K562 (cell line): ENCODE results near the gene DPM1. TPM values are rescaled to one million over a fixed set of nuclear protein-coding genes. Genes with fewer than 3 reads are reported as not detected.

ENCODE experiments used
- ATAC-seq: fragments of 200-7000 bp; cut with Tn5 transposase; 3 replicates; pipeline ENCODE4 v1.9.1; 2020; ENCODE audit warnings: moderate library complexity
- BruUV-seq: library from RNA; stranded (reverse); fragments of 400-500 nt; replicated peaks from 2 replicates; lab custom pipeline; 2021; lab: Mats Ljungman, UMichigan
- CTCF ChIA-PET: fragments of 300-600 bp; formaldehyde crosslinking; extraction: SDS; loops from one replicate; lab custom pipeline; 2021; ENCODE audit warnings: low intra/inter-chr PET ratio; lab: Yijun Ruan, JAX
- POLR2A ChIA-PET: fragments of 300-600, 350-650 bp; sonication (Branson Sonifier 250); formaldehyde crosslinking; extraction: SDS; loops from one replicate; lab custom pipeline; 2021; ENCODE audit warnings: antibody characterized with exemption, inconsistent platforms; lab: Yijun Ruan, JAX
- DNase-seq, 4 experiments: peaks; one replicate each; pipeline versions ENCODE4 v3.0.0 to v3.0.0-alpha.2; 2011 to 2018; ENCODE audit warnings: low spot score in 3 of 4, mixed read lengths in 3 of 4; ENCODE audit errors: extremely low read depth in 1 of 4
- FAIRE-seq: peaks from 2 replicates; lab custom pipeline; 2011; peaks lifted over from hg19 to GRCh38; lab: Jason Lieb, UNC
- H2AFZ ChIP-seq: 2 replicates; pipeline ENCODE4 v1.6.0; 2011; ENCODE audit warnings: low read depth, low read length, control low read depth, inconsistent platforms
- H3K27ac ChIP-seq: fragments of 200-600 bp; 3 replicates; pipeline ENCODE4 v1.8.0; 2011; ENCODE audit warnings: low read depth, mild to moderate bottlenecking, control low read depth, inconsistent platforms, low read length, moderate library complexity, mixed read lengths; ENCODE audit errors: extremely low read depth
- H3K27me3 ChIP-seq, 2 experiments: fragments of 300-600 bp in 1 of 2; 2 replicates in 1 of 2; 3 replicates in 1 of 2; pipeline versions ENCODE4 v1.6.0 to v1.8.0; 2011; ENCODE audit warnings: inconsistent platforms in 2 of 2, low read length in 2 of 2, mild to moderate bottlenecking in 1 of 2, mixed read lengths in 1 of 2, moderate library complexity in 1 of 2; ENCODE audit not compliant: control insufficient read depth in 2 of 2, insufficient read depth in 2 of 2
- H3K36me3 ChIP-seq: fragments of 300-600 bp; 3 replicates; pipeline ENCODE4 v1.8.0; 2011; ENCODE audit warnings: mild to moderate bottlenecking, low read length, inconsistent platforms; ENCODE audit not compliant: control insufficient read depth, insufficient read depth
- H3K4me1 ChIP-seq, 2 experiments: fragments of 200-600 bp in 1 of 2; replicated peaks in 1 of 2; 2 replicates in 1 of 2; 3 replicates in 1 of 2; pipeline versions ENCODE4 v1.5.1 to v1.8.0; 2011; ENCODE audit warnings: inconsistent platforms in 2 of 2, low read length in 2 of 2, mild to moderate bottlenecking in 1 of 2, mixed read lengths in 1 of 2, moderate library complexity in 1 of 2; ENCODE audit not compliant: control insufficient read depth in 2 of 2, insufficient read depth in 2 of 2
- H3K4me2 ChIP-seq: 2 replicates; pipeline ENCODE4 v1.6.1; 2011; ENCODE audit warnings: low read length, control low read depth, inconsistent platforms, mixed read lengths; ENCODE audit not compliant: insufficient read depth
- H3K4me3 ChIP-seq: fragments of 200-600 bp; sonication (generic), shearing (Covaris generic); 2 replicates; pipeline ENCODE4 v1.5.1; 2016; ENCODE audit warnings: control low read depth, inconsistent platforms
- H3K79me2 ChIP-seq: fragments of 200-600 bp; 3 replicates; pipeline ENCODE4 v1.8.0; 2011; ENCODE audit warnings: low read length, inconsistent platforms; ENCODE audit not compliant: control insufficient read depth, insufficient read depth
- H3K9ac ChIP-seq, 2 experiments: 2 replicates each; pipeline versions ENCODE4 v1.6.0 to v1.6.1; 2011; ENCODE audit warnings: low read depth in 2 of 2, low read length in 2 of 2, control low read depth in 1 of 2, inconsistent platforms in 1 of 2, mild to moderate bottlenecking in 1 of 2, mixed read lengths in 1 of 2; ENCODE audit not compliant: insufficient read depth in 1 of 2
- H3K9me1 ChIP-seq: one replicate; pipeline ENCODE4 v1.6.0; 2011; ENCODE audit warnings: inconsistent platforms, mild to moderate bottlenecking, low read length, moderate library complexity; ENCODE audit not compliant: control insufficient read depth, insufficient read depth
- H3K9me3 ChIP-seq: replicated peaks from 2 replicates; pipeline ENCODE4 v1.5.1; 2011; ENCODE audit warnings: low read depth, low read length, inconsistent platforms; ENCODE audit not compliant: control insufficient read depth, insufficient read depth
- H4K20me1 ChIP-seq: replicated peaks from 2 replicates; pipeline ENCODE4 v1.6.1; 2011; ENCODE audit warnings: low read length, inconsistent platforms, mixed read lengths; ENCODE audit not compliant: control insufficient read depth, insufficient read depth
- ESRRB ChIP-seq: fragments of 250-450 bp; sonication (Bioruptor Pico); IDR thresholded peaks from 2 replicates; pipeline ENCODE4 v1.5.0; 2020; ENCODE audit warnings: mild to moderate bottlenecking, moderate library complexity, borderline replicate concordance
- ETS2 ChIP-seq: IDR thresholded peaks from 2 replicates; pipeline ENCODE4 v1.6.1; 2016; ENCODE audit warnings: borderline replicate concordance, missing genetic modification characterization, mild to moderate bottlenecking, moderate library complexity, missing compliant biosample characterization; ENCODE audit not compliant: poor library complexity, severe bottlenecking
- MCM3 ChIP-seq: fragments of 450-650 bp; IDR thresholded peaks from 2 replicates; pipeline ENCODE4 v1.6.1; 2016
- MCM7 ChIP-seq, 2 experiments: fragments of 450-650 bp; IDR thresholded peaks; 2 replicates each; pipeline ENCODE4 v1.6.1; 2016 to 2018
- NCOA2 ChIP-seq, 2 experiments: fragments of 450-650 bp; IDR thresholded peaks; 2 replicates each; pipeline ENCODE4 v1.6.1; 2018; ENCODE audit warnings: mild to moderate bottlenecking in 2 of 2, moderate library complexity in 1 of 2; ENCODE audit not compliant: partially characterized antibody in 2 of 2
- NR2C2 ChIP-seq, 2 experiments: fragments of 200-800 bp in 1 of 2; sonication (Bioruptor generic) in 1 of 2; sonication (generic) in 1 of 2; formaldehyde crosslinking in 1 of 2; IDR thresholded peaks; 2 replicates each; pipeline versions ENCODE4 v1.6.1 to v1.8.0; 2016 to 2022; ENCODE audit warnings: mild to moderate bottlenecking in 1 of 2, missing compliant biosample characterization in 1 of 2, missing genetic modification characterization in 1 of 2, missing genetic modification reagents in 1 of 2
- NRF1 ChIP-seq, 2 experiments: fragments of 450-650 bp; IDR thresholded peaks in 1 of 2; conservative IDR thresholded peaks in 1 of 2; 2 replicates each; pipeline ENCODE4 v1.6.1; 2014; ENCODE audit warnings: mild to moderate bottlenecking in 2 of 2
- PRMT5 ChIP-seq: sonication (generic); formaldehyde crosslinking; IDR thresholded peaks from 2 replicates; pipeline ENCODE4 v1.5.0; 2020; ENCODE audit warnings: missing genetic modification reagents
- PRPF4 ChIP-seq: fragments of 200-400 bp; formaldehyde crosslinking; IDR thresholded peaks from one replicate; pipeline ENCODE4 v1.6.1; 2017; ENCODE audit warnings: low read length, low read depth, mild to moderate bottlenecking; ENCODE audit not compliant: insufficient read depth, poor library complexity, severe bottlenecking
- RB1 ChIP-seq: fragments of 450-650 bp; IDR thresholded peaks from 2 replicates; pipeline ENCODE4 v1.6.1; 2017; ENCODE audit warnings: low read depth, mild to moderate bottlenecking
- RFX7 ChIP-seq: fragments of 250-450 bp; sonication (Bioruptor Pico); IDR thresholded peaks from 2 replicates; pipeline ENCODE4 v1.5.1; 2021; ENCODE audit warnings: mild to moderate bottlenecking
- SREBF2 ChIP-seq: sonication (generic); formaldehyde crosslinking; IDR thresholded peaks from 2 replicates; pipeline ENCODE4 v1.4.0; 2020; ENCODE audit warnings: mild to moderate bottlenecking, missing genetic modification reagents
- STAT5A ChIP-seq: IDR thresholded peaks from 2 replicates; pipeline ENCODE4 v1.6.1; 2012; ENCODE audit warnings: low read length, inconsistent platforms, borderline replicate concordance
- SUPT5H ChIP-seq: fragments of 450-650 bp; IDR thresholded peaks from 2 replicates; pipeline ENCODE4 v1.6.1; 2016
- TGIF2 ChIP-seq: sonication (generic); formaldehyde crosslinking; IDR thresholded peaks from 2 replicates; pipeline ENCODE4 v1.8.1; 2022; ENCODE audit warnings: mild to moderate bottlenecking, missing genetic modification reagents, moderate library complexity
- THAP12 ChIP-seq: fragments of 250-450 bp; sonication (Bioruptor Pico); IDR thresholded peaks from 2 replicates; pipeline ENCODE4 v1.9.0; 2021; ENCODE audit warnings: mild to moderate bottlenecking, inconsistent platforms
- TSHZ1 ChIP-seq: fragments of 250-450 bp; sonication (Bioruptor Pico); IDR thresholded peaks from 2 replicates; pipeline ENCODE4 v1.4.0; 2020; ENCODE audit warnings: mild to moderate bottlenecking, moderate library complexity
- ZNF707 ChIP-seq: fragments of 250-450 bp; sonication (Bioruptor Pico); conservative IDR thresholded peaks from 2 replicates; pipeline ENCODE4 v1.8.0; 2022; ENCODE audit warnings: inconsistent platforms, mild to moderate bottlenecking, moderate library complexity
- WGBS: fragments of 100-300 bp; shearing (Covaris generic); methylation state at CpG from one replicate; pipeline ENCODE4 v1.1.6; 2016; ENCODE audit warnings: low coverage, mixed read lengths; ENCODE audit not compliant: insufficient coverage; ENCODE audit errors: missing lambda C conversion rate; 5-methylcytosine and 5-hydroxymethylcytosine counted together
- in situ Hi-C: fragments of 300-500 bp; cut with MboI; formaldehyde crosslinking; loops from 4 replicates; pipeline ENCODE4 v1.15.0; 2018; ENCODE audit warnings: inconsistent platforms, mixed read lengths
- intact Hi-C: fragments of 100-400 bp; cut with micrococcal nuclease; formaldehyde crosslinking; loops from 2 replicates; pipeline ENCODE4 v1.14.2; 2022
- polyA plus RNA-seq, 8 experiments: library from polyadenylated mRNA; depleted of rRNA in 4 of 8; stranded (reverse) in 5 of 8; unstranded in 3 of 8; fragments of >200 nt; fragmentation: Nextera tagmentation in 2 of 8; fragmentation: Illumina TruSeq in 1 of 8; extraction: Ambion mirVana in 2 of 8; extraction: Trizol in 1 of 8; gene quantifications; 2 replicates each; pipeline versions ENCODE4 v1.2.1 to v1.2.3, GENCODE V29; 2011 to 2014; ENCODE audit warnings: inconsistent platforms in 1 of 8, missing spikeins in 1 of 8
- total RNA-seq, 7 experiments: library from RNA; depleted of rRNA in 6 of 7; stranded (reverse); fragments of >200 nt in 6 of 7; fragmentation: Illumina TruSeq in 2 of 7; extraction: Trizol in 2 of 7; gene quantifications; 2 replicates each; pipeline versions ENCODE4 v1.2.1 to v1.2.3, GENCODE V29; 2011 to 2021; ENCODE audit warnings: low replicate concordance in 1 of 7

Gene DPM1
- total and polyA plus RNA-seq, 9 of the 15 experiments (the other 6 are each of a cell fraction or from before 2014, with no cell fraction given): 75.2 to 190 (median 153) TPM

GRCh38 chr20:50924261-50924920 lies 33.9 kb downstream of the DPM1 start:
- POLR2A ChIA-PET: interaction anchor here (0.7 to 4.6 kb wide), 8 partner anchors 9 to 171 kb away, joined by 3 to 30 read pairs (median 4); partner anchors contain the start of gene BCAS4
- ATAC-seq (no peak), DNase-seq (no peak), FAIRE-seq (no peak)
- H3K9ac ChIP-seq: no peak overlapping the region
- TF ChIP-seq STAT5A: no peak
- TF ChIP-seq SUPT5H: no peak
- no peak for TF ChIP-seq MCM7 (IDR thresholded peaks at IDR 0.05)
- TF ChIP-seq TSHZ1 (CRISPR knock-in tag): no peak
- no peak for TF ChIP-seq RFX7 (CRISPR knock-in tag)
- TF ChIP-seq TGIF2 (CRISPR knock-in tag): no peak
- no peak for TF ChIP-seq ZNF707
- no peak for TF ChIP-seq ETS2 (tag)
- TF ChIP-seq MCM3: no peak
- no peak for TF ChIP-seq SREBF2
- no peak for TF ChIP-seq NRF1 (conservative IDR thresholded peaks at IDR 0.05 in 1 of 2, IDR thresholded peaks at IDR 0.05 in 1 of 2)
- TF ChIP-seq PRMT5 (CRISPR knock-in tag): no peak
- no peak for TF ChIP-seq THAP12 (CRISPR knock-in tag)
- TF ChIP-seq PRPF4: no peak
- TF ChIP-seq NR2C2 (CRISPR knock-in tag; IDR thresholded peaks at IDR 0.05): no peak
- no peak for TF ChIP-seq NR2C2 (tag; IDR thresholded peaks at IDR 0.05)
- TF ChIP-seq RB1: no peak
- TF ChIP-seq ESRRB (CRISPR knock-in tag): no peak
- no peak for TF ChIP-seq NCOA2 (IDR thresholded peaks at IDR 0.05; ENCODE audit: partially characterized antibody in 2 of 2)
- CTCF ChIA-PET: no interaction called here
- H3K4me2 ChIP-seq: no peak overlapping the region
- 67% methylated on average over 2 of the region's 2 CpGs for WGBS
- no peaks in the 10 kb centered on the region for H3K9me3 ChIP-seq
- no peak overlapping the region for H2AFZ ChIP-seq
- H3K9me1 ChIP-seq: no peaks in the 10 kb centered on the region
- peaks cover 99% of the 10 kb centered on the region for H3K79me2 ChIP-seq
- in situ Hi-C loops (no loop called here), intact Hi-C loops (no loop called here)
- peaks cover 91% of the 10 kb centered on the region for H3K36me3 ChIP-seq
- no peak overlapping the region for H3K4me3 ChIP-seq
- no peak overlapping the region for H3K27ac ChIP-seq
- H4K20me1 ChIP-seq: peaks cover 37% of the 10 kb centered on the region
- BruUV-seq: no TSS peak
- no peaks in the 10 kb centered on the region for H3K27me3 ChIP-seq
- peaks cover 6 to 27% of the 10 kb centered on the region in 2 experiments; a peak in 3 of 5 replicates for H3K4me1 ChIP-seq
